Endothelial cell of umbilical vein (primary cell): ENCODE measurements around the gene CACNB1.

ENCODE experiments used
- EZH2 ChIP-seq: IDR thresholded peaks from 2 replicates; pipeline ENCODE4 v1.6.1; 2012; ENCODE audit warnings: borderline replicate concordance, low read depth, mild to moderate bottlenecking, moderate library complexity, low read length, inconsistent platforms; ENCODE audit not compliant: severe bottlenecking
- POLR2A ChIP-seq: IDR thresholded peaks from 2 replicates; pipeline ENCODE4 v1.6.1; 2012; ENCODE audit warnings: low read depth, mild to moderate bottlenecking, control low read depth, low read length
- TF ChIP-seq, protein P1 (sequence below), 2 donors: IDR thresholded peaks; 1 replicate in 1 of 2; 2 replicates in 1 of 2; pipeline ENCODE4 v1.5.1; 2011; ENCODE audit warnings: low read length in 2 of 2, mild to moderate bottlenecking in 2 of 2, moderate library complexity in 2 of 2, control low read depth in 1 of 2, inconsistent platforms in 1 of 2, low read depth in 1 of 2; ENCODE audit not compliant: insufficient read depth in 1 of 2; ENCODE audit errors: extremely low read depth in 1 of 2

GRCh38 chr17:39166437-39167335 lies 30.8 kb downstream of the CACNB1 start:
- TF ChIP-seq EZH2, result no peak
- TF ChIP-seq POLR2A, result no peak
- TF ChIP-seq, protein P1, sequence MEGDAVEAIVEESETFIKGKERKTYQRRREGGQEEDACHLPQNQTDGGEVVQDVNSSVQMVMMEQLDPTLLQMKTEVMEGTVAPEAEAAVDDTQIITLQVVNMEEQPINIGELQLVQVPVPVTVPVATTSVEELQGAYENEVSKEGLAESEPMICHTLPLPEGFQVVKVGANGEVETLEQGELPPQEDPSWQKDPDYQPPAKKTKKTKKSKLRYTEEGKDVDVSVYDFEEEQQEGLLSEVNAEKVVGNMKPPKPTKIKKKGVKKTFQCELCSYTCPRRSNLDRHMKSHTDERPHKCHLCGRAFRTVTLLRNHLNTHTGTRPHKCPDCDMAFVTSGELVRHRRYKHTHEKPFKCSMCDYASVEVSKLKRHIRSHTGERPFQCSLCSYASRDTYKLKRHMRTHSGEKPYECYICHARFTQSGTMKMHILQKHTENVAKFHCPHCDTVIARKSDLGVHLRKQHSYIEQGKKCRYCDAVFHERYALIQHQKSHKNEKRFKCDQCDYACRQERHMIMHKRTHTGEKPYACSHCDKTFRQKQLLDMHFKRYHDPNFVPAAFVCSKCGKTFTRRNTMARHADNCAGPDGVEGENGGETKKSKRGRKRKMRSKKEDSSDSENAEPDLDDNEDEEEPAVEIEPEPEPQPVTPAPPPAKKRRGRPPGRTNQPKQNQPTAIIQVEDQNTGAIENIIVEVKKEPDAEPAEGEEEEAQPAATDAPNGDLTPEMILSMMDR (IDR thresholded peaks at IDR 0.05; ENCODE audit: extremely low read depth in 1 of 2, insufficient read depth in 1 of 2, low read depth in 1 of 2, low read length in 2 of 2), result no peak
